ENCODE data around the gene HOXB7. TPM values are rescaled to one million over a fixed set of nuclear protein-coding genes. Genes with fewer than 3 reads are reported as not detected.

The HOXB7 gene
- total RNA-seq, 1 donor from 2014 or later, result 0.66 TPM

DNA sequence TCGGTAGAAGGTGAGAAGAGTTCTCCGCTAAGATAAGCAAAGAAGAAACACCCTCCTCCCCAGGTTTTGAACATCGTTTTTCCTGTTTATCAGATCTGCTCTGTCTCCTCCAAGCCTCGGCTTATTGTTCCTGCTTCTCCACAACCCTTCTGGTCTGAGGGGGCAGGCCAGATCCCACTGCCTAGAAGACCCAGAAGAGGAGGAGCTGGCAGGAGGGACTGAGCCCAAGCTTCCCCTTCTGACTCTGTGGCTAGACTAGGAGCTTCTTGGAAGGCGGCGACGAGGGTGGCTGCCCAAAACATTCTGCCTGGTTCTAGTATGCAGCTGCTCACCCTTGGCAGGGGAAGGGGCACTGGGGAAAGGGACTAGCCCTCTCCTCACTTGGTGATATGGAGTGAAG, 12.1 kb downstream of the HOXB7 start:
- intact Hi-C loops (cut with micrococcal nuclease), result loop anchor here (5.0 to 10.0 kb wide), 2 partner anchors 34 to 464 kb away; no protein-coding TSS in a partner anchor

DNA sequence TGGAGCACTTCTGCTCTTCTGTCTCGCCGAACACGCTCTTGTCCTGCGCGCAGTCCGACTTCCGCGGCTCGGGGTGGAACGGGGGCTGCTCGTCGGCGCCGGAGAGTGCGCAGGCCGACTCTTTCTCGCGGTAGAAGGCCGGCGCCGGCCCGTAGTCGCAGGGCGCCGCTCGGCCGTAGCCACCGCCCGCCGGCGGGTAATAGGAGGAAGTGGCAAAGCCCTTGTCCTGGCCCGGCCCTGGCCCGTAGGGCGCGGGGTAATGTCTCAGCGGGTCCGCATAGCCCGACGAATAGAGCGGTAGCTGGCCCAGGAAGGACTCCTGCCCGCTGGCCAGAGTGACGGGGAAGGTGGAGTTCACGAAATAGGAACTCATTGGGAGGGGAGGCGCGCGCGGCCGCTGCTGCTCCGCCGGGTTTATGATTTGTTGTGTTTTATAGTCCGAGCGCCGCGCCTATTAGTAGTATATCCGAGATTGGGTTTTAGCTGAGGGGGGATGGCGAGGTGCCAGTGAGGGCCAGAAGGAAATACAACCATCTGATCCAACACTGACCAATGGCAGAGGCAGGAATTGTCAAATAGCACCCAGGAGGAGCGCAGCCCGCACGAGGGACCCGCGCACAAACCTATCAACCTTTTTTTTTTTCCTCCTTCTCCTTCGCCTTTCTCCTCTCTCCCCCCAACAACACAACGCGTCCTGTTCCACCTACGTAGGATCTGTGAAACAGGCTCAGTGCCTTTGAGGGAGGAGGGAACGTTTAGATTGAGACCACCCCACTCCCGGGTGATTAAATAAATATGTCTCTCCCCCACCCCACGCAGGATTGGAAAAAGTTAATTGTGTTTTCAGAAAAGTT, 12.8 kb downstream of the HOXB7 start:
- intact Hi-C loops (cut with micrococcal nuclease), result loop anchor here (1.0 to 10.0 kb wide), 4 partner anchors 15 to 463 kb away; no protein-coding TSS in a partner anchor

DNA sequence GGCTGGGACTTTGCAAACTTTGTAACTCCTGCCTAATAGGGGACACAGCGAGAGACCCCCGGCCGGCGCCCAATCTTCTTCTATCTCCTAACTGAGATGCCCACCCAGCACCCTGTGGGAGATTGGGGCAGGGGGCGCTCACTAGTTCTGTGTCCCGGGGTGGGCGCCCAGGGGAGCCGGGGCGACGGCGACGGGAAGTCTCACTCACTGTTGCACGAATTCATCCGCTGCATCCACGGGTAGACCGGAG, 13.4 kb downstream of the HOXB7 start:
- intact Hi-C loops (cut with micrococcal nuclease), result loop anchor here (1.0 to 10.0 kb wide), 4 partner anchors 16 to 463 kb away; no protein-coding TSS in a partner anchor

DNA sequence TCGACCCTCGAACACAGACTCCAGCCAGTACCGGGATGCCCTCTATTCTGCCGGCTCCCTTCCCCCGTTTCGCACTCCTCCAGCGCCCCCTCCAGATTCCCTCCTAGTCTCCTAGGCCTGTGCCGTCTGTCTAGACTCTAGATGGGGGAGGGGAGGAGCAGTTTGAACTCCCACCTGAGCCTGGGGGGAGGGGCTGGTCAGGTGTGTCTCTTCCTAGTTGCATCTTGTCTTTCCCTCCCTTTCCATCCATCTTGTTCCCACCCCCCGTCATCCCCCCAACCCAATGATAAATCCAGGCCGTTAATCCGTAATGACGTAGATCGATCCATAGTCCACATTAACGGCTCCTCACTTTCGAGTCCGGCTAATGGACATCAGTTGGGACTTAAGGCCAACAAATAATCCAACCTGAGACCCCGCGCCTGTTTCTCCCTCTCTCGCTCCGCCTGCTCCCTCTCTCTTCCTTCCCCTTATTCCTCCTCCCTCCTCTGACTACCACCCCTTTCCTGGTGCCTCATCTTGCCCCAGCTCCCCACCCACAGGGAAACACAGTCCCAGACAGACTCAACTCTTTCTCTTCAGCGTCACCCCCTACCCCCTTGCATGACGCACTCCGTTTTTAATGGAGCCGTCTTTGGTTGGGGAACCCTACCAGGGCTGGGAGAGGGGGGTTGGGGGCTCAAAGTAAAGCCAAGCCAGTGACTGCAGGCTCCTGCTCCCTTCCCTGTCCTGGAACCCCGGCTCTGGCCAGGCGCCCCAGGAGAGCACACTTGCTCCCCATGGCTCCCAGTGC, 13.9 kb downstream of the HOXB7 start:
- intact Hi-C loops (cut with micrococcal nuclease), result loop anchor here (1.0 to 10.0 kb wide), 4 partner anchors 16 to 462 kb away; no protein-coding TSS in a partner anchor

DNA sequence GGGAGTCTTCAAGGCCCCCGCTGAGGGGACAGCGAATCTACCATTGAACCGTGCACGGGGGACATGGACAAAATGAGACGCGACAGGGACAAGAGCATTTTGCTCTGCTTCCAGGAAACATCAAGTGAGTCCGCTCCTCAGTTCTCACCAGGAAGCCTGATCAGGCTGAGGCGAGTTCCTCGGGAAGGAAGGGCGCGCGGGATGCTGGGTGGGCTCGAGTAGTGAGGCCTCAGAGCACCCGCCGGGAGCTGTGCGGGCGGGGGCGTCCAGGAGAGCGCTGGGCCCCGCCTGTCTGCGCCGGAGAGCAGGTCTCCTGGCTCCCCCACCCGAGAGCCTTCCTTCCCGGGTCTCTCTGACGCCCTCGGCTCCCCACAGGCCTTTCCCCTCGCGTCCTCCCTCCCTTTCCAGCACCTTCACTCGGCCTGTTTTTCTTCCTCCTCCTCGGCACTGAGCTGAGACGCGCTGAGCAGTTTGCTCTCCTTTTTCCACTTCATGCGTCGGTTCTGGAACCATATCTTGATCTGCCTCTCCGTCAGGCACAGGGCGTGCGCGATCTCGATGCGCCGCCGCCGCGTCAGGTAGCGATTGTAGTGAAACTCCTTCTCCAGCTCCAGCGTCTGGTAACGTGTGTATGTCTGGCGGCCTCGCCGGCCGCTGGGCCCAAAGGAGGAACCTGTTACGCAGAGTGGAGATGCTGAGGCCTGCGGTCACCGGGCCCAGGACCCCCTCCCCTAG, 14.7 kb downstream of the HOXB7 start:
- intact Hi-C loops (cut with micrococcal nuclease), result loop anchor here (2.0 to 10.0 kb wide), 3 partner anchors 36 to 461 kb away; no protein-coding TSS in a partner anchor

DNA sequence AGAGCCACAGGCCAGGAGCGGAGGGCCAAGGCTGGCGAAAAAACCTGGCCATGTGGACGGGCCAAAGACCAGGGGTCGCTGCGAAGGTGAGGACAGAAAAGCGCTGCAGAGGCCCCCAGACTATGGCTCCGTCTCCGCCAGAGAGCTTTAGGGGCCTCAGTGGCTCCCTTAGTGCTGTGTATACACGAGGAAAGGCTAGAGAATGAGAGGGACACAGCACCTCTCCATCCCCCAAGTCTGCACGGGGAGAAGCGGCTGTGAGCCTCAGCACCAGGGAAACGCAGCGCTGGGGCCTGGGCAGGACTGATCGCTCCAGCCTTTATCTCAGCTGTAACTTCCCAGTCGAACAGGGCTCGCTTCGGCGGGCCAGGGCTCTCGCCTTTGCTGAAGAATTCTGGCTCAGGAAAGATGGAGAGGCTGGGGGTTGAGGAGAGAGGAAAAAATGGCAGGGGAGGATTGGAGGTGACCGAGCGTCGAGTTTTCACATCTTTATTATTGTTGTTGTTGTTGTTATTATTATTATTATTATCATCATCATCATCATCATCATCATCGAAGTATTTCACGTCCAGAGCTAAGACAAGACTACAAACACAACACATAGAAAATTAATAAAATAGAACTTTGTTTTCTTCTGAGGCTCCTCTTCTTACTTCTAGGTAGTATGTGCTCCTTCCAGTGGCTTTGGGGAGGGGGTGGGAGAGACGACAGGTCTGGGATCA, 15.4 kb downstream of the HOXB7 start:
- intact Hi-C loops (cut with micrococcal nuclease), result loop anchor here (5.0 to 10.0 kb wide), 2 partner anchors 37 to 461 kb away; no protein-coding TSS in a partner anchor

DNA sequence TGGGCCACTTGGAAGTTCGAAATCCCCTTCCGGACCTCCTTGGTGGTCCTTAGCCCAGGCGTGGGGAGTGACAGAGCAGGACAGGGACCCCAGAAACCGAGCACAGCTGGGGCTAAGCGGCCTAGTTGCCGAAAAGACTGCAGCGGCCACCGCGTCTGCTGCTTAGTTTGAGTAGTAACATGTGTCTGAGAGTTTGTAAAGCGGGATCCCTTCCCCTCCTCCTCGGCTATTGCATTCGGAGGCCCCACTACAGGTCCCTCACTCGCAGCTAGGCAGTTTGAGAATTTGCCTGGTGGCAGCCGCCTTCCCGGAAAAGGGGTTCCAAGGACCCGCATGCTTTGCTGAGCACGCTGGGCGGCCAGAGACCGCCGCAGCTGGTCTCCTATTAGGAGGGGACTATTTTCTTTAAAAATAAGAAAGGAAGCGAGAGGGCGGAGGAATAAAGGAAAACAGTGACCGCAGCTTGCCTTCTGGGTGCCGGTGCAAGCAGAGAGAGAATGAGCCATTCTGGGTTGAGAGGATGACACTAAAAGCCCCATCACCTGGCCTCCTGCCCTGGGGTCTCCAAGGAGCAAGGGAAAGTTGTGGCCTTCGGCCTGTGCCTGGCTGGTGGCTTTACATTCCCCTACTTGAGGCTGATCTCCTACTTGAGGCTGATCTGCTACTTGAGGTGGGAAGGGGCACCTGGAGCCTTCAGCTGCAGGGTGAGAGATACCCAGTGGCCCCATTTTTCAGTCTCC, 16.1 kb downstream of the HOXB7 start:
- intact Hi-C loops (cut with micrococcal nuclease), result loop anchor here (5.0 to 10.0 kb wide), 3 partner anchors 38 to 567 kb away; no protein-coding TSS in a partner anchor

DNA sequence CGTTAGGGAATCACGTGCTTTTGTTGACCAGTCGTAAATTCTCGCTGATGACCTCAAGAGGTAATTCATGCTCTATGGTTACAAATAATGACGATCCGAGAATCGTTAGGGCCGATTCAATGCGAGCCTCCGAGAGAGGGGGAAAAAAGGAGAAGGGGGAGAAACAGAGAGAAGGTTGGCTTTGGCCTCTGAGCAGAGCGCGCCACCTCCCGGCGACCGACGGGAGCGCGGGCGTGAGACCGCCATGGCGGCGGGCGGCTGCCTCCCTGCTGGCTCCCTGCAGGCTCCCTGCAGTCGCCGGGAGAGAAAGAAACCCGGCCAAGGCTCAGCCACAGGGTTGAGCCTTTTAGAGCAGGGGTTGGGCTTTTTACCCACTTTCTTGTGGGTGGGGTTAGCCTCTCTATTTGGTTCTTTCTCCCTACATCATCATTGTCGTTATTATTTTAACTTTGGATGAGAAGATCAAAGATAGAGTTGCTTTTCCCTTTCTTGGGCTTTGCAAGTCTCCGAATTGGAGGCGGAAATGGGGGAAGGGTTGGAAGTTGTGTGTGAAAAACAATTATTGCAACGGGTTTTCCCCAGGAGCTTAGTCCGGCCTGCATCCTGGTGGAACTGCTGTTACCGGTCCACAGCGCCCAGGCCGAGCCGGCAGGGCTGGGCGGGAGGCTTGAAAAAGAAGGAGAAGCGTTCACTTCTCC, 16.8 kb downstream of the HOXB7 start:
- intact Hi-C loops (cut with micrococcal nuclease), result loop anchor here (1.0 to 10.0 kb wide), 6 partner anchors 242 to 567 kb away; no protein-coding TSS in a partner anchor

DNA sequence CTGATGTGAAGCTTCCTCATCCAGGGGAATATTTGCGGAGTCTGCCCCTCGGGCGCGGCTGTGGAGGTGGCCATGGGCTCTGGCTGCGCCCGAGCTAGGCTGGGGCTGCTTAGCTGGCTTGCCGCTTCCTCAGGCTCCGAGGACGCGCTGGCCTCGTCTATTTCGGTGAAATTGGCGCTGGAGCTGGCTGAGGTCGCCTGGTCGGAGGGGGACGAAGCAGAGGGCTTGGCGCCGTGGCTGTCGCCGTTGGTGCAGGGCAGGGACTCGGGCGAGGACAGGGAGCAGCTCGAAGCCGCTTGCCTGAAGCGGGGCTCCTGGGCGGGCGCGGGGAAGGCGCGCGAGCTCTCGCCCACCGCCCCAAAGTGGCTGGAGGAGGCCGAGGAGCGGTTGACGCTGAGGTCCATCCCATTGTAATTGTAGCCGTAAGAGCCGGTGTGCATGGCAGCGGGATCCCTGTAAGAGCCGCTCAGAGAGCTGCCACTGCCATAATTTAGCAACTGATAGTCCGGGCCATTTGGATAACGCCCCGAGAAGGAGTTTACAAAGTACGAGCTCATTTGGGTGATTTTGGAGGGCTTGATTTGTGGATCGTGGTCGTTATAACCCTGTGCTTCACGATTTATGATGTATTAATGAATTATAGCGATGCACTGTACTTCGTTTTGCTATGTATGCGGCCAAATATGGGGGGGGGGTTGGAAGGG, 17.5 kb downstream of the HOXB7 start, which contains the start of gene HOXB5:
Gene HOXB5, minus strand, starts transcription at position 654 of the 704 bp plus-strand sequence. Its CDS starts 97 bp downstream, at position 557.
- intact Hi-C loops (cut with micrococcal nuclease), result loop anchor here (1.0 to 10.0 kb wide), 6 partner anchors 241 to 566 kb away; no protein-coding TSS in a partner anchor

DNA sequence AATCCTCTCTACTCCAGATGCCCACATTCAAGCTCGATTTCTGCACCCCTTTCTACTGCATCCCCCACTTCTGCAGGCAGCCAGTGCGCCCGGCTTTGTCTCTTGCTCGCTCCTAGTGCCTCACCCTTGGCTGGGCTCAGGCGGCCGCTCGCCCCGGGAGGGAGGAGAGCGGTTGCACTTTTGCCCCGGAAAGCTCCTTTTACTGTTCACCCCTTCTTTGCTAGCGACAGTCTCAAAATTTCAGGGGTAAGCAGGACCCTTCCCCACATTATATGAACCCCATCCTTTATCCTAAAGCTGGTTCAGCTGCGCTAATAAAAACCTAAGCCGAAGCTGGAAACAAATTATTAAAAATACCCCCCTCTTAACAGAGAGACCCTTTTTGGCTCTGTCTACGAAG, 18.2 kb downstream of the HOXB7 start:
- intact Hi-C loops (cut with micrococcal nuclease), result loop anchor here (5.0 to 10.0 kb wide), 2 partner anchors 458 to 565 kb away; no protein-coding TSS in a partner anchor

DNA sequence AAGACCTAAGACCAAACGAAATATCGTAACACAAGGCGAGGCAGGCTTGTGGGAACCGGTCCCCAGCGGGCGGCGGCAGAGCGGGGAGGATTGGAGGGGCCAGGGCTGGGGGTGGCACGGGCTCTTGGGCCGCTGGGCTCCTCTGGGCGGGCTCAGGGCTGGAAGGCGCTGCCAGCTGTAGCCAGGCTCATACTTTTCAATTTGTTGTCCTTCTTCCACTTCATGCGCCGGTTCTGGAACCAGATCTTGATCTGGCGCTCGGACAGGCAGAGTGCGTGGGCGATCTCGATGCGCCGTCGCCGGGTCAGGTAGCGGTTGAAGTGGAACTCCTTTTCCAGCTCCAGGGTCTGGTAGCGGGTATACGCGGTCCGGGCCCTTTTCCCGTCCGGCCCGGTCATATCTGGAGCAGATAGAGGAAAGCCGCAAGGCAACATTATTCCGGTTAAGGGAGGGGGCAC, 18.7 kb downstream of the HOXB7 start:
- intact Hi-C loops (cut with micrococcal nuclease), result loop anchor here (5.0 to 10.0 kb wide), 2 partner anchors 457 to 565 kb away; no protein-coding TSS in a partner anchor

DNA sequence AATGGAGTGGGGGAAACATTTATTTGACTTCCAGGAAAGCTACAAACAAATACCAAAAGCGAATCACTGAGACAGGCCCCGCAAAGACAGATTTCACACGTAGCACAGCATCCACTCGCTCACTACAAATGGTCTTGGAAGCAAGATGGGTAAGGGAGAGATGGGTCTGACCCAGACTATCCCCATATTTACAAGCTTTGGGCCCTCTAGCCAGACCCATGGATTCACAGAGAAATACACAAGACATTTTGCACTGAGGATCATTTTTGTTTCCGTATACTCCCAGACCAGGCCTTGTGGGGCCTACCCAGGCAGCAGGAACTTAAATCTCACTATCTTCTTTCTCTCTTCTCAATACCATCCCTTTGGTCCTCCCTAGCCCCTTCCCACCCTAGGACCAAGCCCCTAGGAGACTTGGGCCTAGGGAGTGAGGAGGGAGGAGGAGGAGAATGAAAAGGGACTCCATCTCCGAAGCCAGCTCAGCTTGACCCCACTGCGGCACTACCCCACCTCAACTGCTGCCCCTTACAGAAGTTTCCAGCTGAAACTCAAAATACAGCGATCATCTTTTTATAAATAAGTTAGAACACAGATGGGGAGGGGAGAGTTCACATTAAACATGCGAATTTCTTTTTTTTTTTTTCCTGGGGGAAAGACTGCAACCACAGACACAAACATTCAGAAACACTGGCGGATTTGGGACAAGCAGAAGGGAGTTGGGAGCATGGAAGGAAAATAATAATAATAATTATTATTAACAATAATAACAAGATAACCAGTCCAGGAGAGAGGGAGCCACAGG, 19.4 kb downstream of the HOXB7 start:
- intact Hi-C loops (cut with micrococcal nuclease), result loop anchor here (5.0 to 10.0 kb wide), 2 partner anchors 457 to 564 kb away; no protein-coding TSS in a partner anchor

DNA sequence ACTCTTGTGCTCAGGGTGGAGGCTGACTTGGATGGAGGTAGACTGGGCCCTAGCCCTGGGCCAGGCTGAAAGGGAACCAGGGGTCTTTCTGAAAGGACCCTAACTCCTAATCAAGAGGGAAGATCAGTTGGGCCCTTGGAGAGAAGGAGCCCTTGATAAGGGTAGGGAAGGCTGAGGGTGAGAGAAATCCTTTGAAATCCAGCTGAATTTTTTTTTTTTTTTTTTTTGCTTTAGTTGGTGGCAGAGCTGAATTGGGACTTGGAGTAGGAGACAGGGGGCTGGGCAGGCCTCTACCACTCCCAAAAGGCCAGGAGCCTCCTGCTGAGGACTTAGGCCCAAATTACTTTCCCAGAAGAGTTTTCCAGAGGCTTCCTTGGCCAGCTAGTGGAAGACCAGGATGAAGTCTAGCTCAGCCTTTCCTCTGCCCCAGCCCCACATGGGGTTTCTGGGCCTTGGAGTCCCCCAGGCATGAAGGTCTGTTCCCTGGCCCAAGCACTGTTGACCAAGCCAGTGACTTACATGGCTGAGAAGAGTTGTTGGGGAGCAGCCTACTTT, 20.1 kb downstream of the HOXB7 start:
- intact Hi-C loops (cut with micrococcal nuclease), result loop anchor here (5.0 to 10.0 kb wide), 2 partner anchors 456 to 563 kb away; no protein-coding TSS in a partner anchor

DNA sequence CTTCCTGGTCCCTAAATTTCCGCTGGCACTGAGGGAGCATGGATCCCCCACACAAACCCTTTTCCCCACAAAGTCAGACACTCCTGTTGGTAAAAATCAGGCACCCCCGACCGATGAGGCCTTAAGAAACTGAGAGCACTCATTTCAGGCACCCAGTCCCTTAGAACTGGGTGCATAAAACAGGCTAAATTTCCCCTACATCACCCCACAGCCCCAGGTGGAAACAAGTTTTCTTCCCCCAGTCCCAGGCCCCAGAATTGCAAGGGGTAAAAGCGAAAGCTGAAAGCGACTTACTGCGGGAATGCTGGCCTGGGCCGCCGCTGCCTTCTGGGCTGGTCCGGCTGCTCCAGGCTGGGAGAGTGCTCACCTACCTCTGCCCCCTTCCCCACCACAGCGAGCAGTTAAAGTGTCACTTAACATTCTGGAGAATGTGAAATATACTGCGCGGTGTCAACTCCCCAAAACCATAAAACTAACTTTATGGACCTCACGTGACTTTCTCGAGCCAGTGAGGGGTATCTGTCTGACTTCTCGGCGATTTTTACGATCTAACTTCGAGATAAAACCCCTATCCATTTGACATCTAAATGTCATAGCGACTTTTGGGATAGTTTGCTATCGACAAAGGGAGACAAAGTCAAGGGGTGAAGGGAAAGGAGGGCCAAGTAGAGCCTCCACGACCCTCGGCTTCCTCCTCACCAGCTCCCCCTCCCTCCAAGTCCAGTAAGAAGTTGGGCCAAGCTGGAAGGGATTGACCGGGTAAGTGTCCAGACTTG, 20.8 kb downstream of the HOXB7 start, which contains the start of gene HOXB3:
Gene HOXB3, minus strand, starts transcription at position 411 of the 776 bp plus-strand sequence. CDS start 37,767 bp downstream, outside the sequence.
- intact Hi-C loops (cut with micrococcal nuclease), result loop anchor here (5.0 to 10.0 kb wide), 2 partner anchors 455 to 563 kb away; no protein-coding TSS in a partner anchor

DNA sequence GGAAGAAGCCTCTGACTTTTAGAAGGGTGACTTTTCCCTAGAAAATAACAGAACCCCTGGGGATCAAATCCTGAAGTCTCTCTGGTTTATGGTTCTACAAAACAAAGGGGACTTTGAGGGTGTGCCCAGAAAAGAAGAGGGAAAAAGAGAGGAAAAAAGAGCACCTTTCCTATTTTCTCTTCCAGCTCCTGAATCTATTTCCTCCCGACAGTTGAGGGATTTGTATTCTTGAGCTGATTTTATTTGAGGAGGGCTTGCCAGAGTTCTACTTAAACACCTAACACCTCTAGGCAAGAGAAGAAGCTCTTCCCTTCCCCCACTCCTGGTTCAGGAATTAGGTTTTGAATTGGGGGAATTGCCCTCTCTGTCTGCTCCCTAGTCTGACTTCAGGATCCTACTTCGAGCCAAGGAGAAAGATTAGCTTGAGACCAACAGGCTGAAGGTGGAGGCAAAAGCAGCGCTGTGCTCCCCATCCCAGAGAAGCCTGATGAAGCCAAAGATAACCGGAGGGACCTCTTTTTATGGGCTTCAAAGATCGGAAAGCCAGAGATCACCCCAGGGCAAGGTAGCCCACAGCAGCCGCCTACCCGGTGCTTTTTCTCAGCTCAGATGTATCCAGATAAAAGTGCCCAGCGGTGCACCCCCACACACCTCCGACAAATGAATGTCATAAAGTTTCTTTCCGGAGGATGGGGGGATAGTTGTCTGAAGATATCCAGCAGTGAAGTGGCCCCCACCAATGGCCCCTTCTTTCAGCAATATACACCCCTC, 21.6 kb downstream of the HOXB7 start:
- intact Hi-C loops (cut with micrococcal nuclease), result no loop called here
